Measurements from ENCODE around the gene CAMK1D.

The CAMK1D gene

GRCh38 chr10:12444981-12445700, 95.8 kb downstream of the CAMK1D start:
- TF ChIP-seq CTCF (IDR thresholded peaks at IDR 0.05; ENCODE audit: low read depth, low read length): no peak

GRCh38 chr10:12445701-12446334, 96.5 kb downstream of the CAMK1D start:
- TF ChIP-seq CTCF (IDR thresholded peaks at IDR 0.05; ENCODE audit: low read depth, low read length): no peak

More at GRCh38 chr10:12444981-12445700, 95.8 kb downstream of the CAMK1D start:
- DNase-seq (ENCODE audit: extremely low read depth, low read depth): no peak

GRCh38 chr10:12448340-12448728, 99.0 kb downstream of the CAMK1D start:
- no peak for DNase-seq (ENCODE audit: extremely low read depth, low read depth)
- TF ChIP-seq CTCF (IDR thresholded peaks at IDR 0.05; ENCODE audit: low read depth, low read length): no peak

More at GRCh38 chr10:12445701-12446334, 96.5 kb downstream of the CAMK1D start:
- DNase-seq (ENCODE audit: extremely low read depth, low read depth): no peak

- no peak for TF ChIP-seq CTCF (IDR thresholded peaks at IDR 0.05; ENCODE audit: low read depth, low read length)
- DNase-seq (ENCODE audit: extremely low read depth, low read depth): peak; percentile 19
Measured at GRCh38 chr10:12448729-12449391, 99.5 kb downstream of the CAMK1D start.

- TF ChIP-seq CTCF (IDR thresholded peaks at IDR 0.05; ENCODE audit: low read depth, low read length): no peak
- DNase-seq (ENCODE audit: extremely low read depth, low read depth): no peak
Measured at GRCh38 chr10:12455318-12455717, 106.0 kb downstream of the CAMK1D start.

- no peak for TF ChIP-seq CTCF (IDR thresholded peaks at IDR 0.05; ENCODE audit: low read depth, low read length)
- DNase-seq (ENCODE audit: extremely low read depth, low read depth): peak; percentile 5
Measured at GRCh38 chr10:12455766-12456165, 106.4 kb downstream of the CAMK1D start.

GRCh38 chr10:12459340-12459739, 110.0 kb downstream of the CAMK1D start:
- DNase-seq (ENCODE audit: extremely low read depth, low read depth): no peak
- no peak for TF ChIP-seq CTCF (IDR thresholded peaks at IDR 0.05; ENCODE audit: low read depth, low read length)

Measured in AG09319 (cell line).